Measurements from ENCODE around the gene RAB10.

The RAB10 gene

DNA sequence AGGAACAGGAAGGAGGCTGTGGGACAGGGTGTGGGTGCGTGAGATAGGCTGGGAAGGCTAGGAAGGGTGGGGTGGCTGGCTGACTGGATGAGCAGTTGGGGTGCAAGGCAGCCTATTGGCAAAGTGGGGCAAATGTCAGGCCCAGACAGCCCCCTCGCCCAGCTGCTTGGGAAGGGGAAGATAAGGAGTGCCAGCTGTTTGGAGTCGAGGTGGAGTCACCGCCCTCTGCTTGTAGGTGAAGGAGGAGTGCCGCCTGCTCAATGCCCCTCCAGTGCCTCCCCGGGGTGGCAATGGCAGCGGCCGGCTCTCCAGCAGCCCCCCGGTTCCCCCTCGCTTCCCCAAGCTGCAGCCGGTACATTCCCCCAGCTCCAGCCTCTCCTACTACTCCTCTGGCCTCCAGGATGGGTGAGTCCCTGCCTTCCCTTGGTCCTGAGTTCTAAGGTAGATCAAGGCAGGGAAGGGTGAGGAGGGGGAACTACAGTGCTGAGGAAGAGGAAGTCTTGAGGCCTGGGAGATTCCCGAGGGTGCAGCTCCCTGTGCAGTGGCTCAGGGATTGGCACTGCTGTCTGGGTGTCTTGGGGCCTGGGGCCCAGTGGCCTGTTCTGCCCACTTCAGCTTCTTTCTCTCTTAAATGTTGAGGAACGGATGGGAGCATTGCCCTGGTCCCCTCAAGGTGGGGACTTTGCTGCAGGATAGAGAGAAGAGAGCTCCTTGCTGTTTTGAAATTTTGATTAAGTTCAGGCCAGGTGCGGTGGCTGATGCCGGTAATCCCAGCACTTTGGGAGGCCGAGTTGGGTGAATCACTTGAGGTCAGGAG is 152.3 kb downstream of the RAB10 start:
- H3K4me3 ChIP-seq (ENCODE audit: low read depth, low read length), result no peak overlapping the region
- TF ChIP-seq, protein P1, sequence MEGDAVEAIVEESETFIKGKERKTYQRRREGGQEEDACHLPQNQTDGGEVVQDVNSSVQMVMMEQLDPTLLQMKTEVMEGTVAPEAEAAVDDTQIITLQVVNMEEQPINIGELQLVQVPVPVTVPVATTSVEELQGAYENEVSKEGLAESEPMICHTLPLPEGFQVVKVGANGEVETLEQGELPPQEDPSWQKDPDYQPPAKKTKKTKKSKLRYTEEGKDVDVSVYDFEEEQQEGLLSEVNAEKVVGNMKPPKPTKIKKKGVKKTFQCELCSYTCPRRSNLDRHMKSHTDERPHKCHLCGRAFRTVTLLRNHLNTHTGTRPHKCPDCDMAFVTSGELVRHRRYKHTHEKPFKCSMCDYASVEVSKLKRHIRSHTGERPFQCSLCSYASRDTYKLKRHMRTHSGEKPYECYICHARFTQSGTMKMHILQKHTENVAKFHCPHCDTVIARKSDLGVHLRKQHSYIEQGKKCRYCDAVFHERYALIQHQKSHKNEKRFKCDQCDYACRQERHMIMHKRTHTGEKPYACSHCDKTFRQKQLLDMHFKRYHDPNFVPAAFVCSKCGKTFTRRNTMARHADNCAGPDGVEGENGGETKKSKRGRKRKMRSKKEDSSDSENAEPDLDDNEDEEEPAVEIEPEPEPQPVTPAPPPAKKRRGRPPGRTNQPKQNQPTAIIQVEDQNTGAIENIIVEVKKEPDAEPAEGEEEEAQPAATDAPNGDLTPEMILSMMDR (IDR thresholded peaks at IDR 0.05; ENCODE audit: borderline replicate concordance, insufficient read depth, low read depth, low read length), result no peak
